NCI-H2196 treated with DMSO at 0.1 percent for 48 hours (cell line): ENCODE results near the gene DCAF12L2.
"Not testable (repeated sequence)": the region's sequence is repeated elsewhere in the genome, so short reads cannot be mapped to it uniquely, and the experiment has no call there.

Experiments used
- DNase-seq: peaks from one replicate; lab custom pipeline; 2025; ENCODE audit not compliant: unreplicated experiment; lab: John Stamatoyannopoulos, UW

The DCAF12L2 gene

DNA sequence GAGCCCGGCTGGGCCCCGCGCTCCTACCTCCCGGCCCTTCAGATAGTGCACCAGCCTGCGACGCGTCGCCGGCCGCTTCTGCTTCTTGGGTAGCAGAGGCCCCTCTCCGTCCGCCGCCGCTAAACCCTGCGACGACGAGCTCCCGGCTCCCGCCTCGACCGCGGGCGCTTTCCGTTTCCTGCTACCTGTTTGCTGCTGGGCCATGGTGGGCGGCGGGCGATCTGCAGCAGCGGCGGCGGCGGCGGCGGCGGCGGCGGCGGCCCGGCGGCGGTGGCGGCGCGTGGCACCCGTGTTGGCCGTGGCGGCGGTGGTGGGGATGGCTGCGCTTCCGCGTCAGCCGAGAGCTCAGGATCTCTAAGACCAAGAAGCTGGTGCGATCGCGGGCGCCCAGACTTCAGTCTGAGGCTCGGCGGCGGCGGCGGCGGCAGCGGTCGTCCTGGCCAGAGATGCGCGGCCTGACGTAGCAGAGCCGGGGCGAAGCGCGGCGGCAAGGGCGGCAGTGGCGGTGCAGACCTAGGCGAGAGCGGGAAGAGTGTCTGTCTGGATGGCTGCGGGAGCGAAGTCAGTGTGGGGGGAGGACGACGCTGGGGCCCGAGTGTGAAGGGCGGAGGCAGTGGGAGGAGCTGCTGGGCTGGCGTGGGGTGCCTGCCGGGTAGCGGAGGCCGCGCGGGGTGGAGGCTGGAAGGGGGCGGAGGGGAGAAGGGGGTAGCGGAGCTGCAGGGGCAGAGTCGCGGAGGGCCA lies at the start of gene DCAF12L2:
DCAF12L2 (minus strand) TSS at position 569 of the 741 bp plus-strand sequence; CDS start at position 204, 365 bp downstream.
- no peak for DNase-seq

DNA sequence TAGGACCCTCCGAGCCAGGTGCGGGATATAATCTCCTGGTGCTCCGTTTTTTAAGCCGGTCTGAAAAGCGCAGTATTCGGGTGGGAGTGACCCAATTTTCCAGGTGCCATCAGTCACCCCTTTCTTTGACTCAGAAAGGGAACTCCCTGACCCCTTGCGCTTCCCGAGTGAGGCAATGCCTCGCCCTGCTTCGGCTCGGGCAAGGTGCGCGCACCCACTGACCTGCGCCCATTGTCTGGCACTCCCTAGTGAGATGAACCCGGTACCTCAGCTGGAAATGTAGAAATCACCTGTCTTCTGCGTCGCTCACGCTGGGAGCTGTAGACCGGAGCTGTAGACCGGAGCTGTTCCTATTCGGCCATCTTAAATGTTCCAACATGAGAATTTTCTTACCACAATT lies 24.8 kb upstream of the DCAF12L2 start:
- not testable (repeated sequence) for DNase-seq

DNA sequence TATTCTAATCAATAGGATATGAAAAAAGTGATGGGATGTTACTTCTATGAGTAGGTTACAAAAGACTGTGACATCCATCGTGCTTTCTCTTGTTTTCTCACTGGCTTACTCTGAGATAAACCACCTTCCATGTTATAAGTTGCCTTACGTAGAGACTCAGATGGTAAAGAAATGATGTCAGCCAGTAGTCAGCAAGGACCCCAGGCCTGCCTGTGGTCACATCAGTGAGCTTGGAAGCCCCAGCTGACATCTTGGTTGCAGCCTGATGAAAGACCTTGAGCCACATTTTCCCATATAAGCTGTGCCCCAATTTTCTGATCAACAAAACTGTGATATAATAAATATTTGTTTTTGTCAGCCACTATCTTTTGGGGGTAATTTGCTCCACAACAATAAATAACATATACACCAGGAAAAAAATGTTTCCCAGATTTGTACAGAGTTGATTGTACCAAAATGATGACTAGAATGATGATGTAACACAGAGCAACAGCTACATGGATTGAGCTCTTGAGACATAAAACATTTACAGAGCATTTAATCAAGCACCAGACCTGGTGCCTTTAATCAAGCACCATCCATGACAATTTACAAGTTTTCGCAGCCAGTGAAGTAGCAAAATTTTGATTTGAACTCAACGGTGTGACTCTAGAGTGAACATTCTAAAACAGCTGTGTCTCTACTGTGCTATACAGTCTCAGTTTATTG lies 11.2 kb upstream of the DCAF12L2 start:
- DNase-seq, result no peak

DNA sequence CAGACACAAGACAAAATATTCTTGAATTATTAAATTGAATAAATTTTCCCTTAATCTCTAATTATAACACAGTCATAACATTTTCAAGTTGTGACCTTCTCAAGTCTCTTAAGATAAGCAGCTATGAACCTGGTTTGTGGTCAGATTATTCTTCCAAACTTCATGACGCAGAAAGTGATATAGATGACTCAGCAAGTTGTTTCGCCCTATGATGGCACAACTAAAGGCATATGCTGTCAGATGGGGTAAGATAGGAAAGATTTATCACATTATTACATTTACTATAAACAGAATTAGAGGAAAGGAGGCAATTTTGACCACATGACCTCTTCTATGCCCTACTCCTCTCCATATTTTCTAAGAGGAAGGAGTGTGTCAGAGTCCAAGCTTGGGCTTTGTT lies 4.6 kb upstream of the DCAF12L2 start:
- no peak for DNase-seq

GRCh38 chrX:126167560-126167959 lies 1.5 kb upstream of the DCAF12L2 start:
- no peak for DNase-seq

GRCh38 chrX:126165401-126165720 lies 728 bp downstream of the DCAF12L2 start:
- no peak for DNase-seq

DNA sequence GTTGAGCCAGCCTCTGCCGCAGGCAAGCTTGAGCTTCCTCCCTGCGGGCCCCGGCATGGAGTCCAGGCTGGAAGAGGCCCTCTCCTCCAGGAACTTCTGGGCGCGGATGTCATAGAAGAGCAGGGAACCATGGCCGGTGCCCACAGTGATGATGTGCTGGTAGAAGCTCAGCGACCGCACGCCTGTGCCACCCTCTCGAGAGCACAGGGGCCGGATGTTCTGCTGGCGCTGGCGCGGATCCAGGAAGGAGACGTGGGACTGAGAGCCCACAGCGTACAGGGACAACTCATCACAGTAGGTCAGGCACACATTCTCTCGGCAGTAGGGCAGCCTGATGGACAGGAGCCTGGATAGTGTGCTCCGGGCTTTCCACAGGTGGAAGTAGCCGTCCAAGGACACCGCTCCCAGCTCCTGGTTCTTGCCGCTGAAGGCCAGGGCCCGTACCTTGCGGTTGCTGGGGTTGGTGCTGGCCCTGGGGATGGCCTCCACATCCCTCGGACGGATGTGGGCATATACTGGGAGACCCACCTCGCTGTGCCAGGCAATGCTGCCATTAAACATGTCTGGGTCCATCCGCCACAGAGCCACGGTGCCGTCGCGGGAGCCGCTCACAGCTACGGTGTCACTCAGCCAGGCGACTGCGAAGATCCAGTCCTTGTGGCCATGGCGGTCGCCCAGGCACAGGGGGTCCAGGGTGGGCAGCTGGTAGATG lies 1.2 kb downstream of the DCAF12L2 start:
- no peak for DNase-seq

DNA sequence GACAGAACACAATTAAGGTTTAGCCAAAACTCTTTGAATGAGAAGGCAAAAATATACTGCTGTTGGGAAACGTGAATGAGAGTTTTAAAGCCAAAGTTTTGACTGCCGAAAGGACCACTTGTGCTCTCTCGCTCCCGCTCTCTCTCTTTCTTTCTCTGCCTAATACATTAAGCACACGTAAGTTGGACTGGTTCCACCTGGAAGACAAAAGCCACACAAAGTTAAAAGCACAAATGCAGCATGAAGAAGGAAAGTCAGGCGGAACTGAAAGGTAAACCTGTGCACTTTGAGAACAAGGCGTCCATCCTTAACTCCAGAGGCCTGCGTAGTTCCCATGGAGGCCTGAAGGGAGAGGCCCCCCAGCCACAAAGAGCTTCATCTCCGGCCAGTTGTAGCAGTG lies 1.9 kb downstream of the DCAF12L2 start:
- no peak for DNase-seq

- DNase-seq, result no peak
Observed at GRCh38 chrX:126141014-126141413, 25.1 kb downstream of the DCAF12L2 start.

GRCh38 chrX:126137899-126138298 lies 28.2 kb downstream of the DCAF12L2 start:
- no peak for DNase-seq

GRCh38 chrX:126124721-126125120 lies 41.4 kb downstream of the DCAF12L2 start:
- no peak for DNase-seq
